ENCODE data around the gene FOXK1.

Gene FOXK1

GRCh38 chr7:4650433-4651047 is 31.6 kb upstream of the FOXK1 start:
- Histone ChIP-seq H3K4me2 (ENCODE audit: low read length) (no peak overlapping the region), H3K9me3 (replicated peaks; ENCODE audit: low read length) (no peaks in the 10 kb centered on the region), H3K4me3 (ENCODE audit: low read length) (no peak overlapping the region), H3K36me3 (ENCODE audit: insufficient read depth, low read length) (no peaks in the 10 kb centered on the region), H3K27me3 (ENCODE audit: control insufficient read depth, insufficient read depth, low read length) (no peaks in the 10 kb centered on the region), H3K4me1 (ENCODE audit: control insufficient read depth, insufficient read depth, low read length) (no peaks in the 10 kb centered on the region), H3K9ac (ENCODE audit: low read depth, low read length) (no peak overlapping the region)

GRCh38 chr7:4653771-4654170 is 28.3 kb upstream of the FOXK1 start:
- no peak overlapping the region for H3K4me3 ChIP-seq (ENCODE audit: low read length)
- no peaks in the 10 kb centered on the region for H3K9me3 ChIP-seq (replicated peaks; ENCODE audit: low read length)
- H3K4me1 ChIP-seq (ENCODE audit: control insufficient read depth, insufficient read depth, low read length) = no peaks in the 10 kb centered on the region
- no peak overlapping the region for H3K4me2 ChIP-seq (ENCODE audit: low read length)
- H3K27me3 ChIP-seq (ENCODE audit: control insufficient read depth, insufficient read depth, low read length) = no peaks in the 10 kb centered on the region
- no peak overlapping the region for H3K9ac ChIP-seq (ENCODE audit: low read depth, low read length)
- H3K36me3 ChIP-seq (ENCODE audit: insufficient read depth, low read length) = no peaks in the 10 kb centered on the region

GRCh38 chr7:4655311-4655710 is 26.8 kb upstream of the FOXK1 start:
- Histone ChIP-seq H3K4me3 (ENCODE audit: low read length) (no peak overlapping the region), H3K4me1 (ENCODE audit: control insufficient read depth, insufficient read depth, low read length) (no peaks in the 10 kb centered on the region), H3K9ac (ENCODE audit: low read depth, low read length) (no peak overlapping the region), H3K27me3 (ENCODE audit: control insufficient read depth, insufficient read depth, low read length) (no peaks in the 10 kb centered on the region), H3K36me3 (ENCODE audit: insufficient read depth, low read length) (no peaks in the 10 kb centered on the region), H3K4me2 (ENCODE audit: low read length) (no peak overlapping the region), H3K9me3 (replicated peaks; ENCODE audit: low read length) (no peaks in the 10 kb centered on the region)

GRCh38 chr7:4655896-4656295 is 26.2 kb upstream of the FOXK1 start:
- H3K4me1 ChIP-seq (ENCODE audit: control insufficient read depth, insufficient read depth, low read length) = no peaks in the 10 kb centered on the region
- no peaks in the 10 kb centered on the region for H3K9me3 ChIP-seq (replicated peaks; ENCODE audit: low read length)
- no peak overlapping the region for H3K9ac ChIP-seq (ENCODE audit: low read depth, low read length)

GRCh38 chr7:4657640-4658417 is 24.3 kb upstream of the FOXK1 start:
- Histone ChIP-seq H3K9ac (ENCODE audit: low read depth, low read length) (no peak overlapping the region), H3K27me3 (ENCODE audit: control insufficient read depth, insufficient read depth, low read length) (no peaks in the 10 kb centered on the region), H3K36me3 (ENCODE audit: insufficient read depth, low read length) (no peaks in the 10 kb centered on the region), H3K4me2 (ENCODE audit: low read length) (no peak overlapping the region), H3K9me3 (replicated peaks; ENCODE audit: low read length) (no peaks in the 10 kb centered on the region), H3K4me3 (ENCODE audit: low read length) (no peak overlapping the region), H3K4me1 (ENCODE audit: control insufficient read depth, insufficient read depth, low read length) (peaks cover 8% of the 10 kb centered on the region)

More at GRCh38 chr7:4655896-4656295, 26.2 kb upstream of the FOXK1 start:
- Histone ChIP-seq H3K4me2 (ENCODE audit: low read length) (no peak overlapping the region), H3K27me3 (ENCODE audit: control insufficient read depth, insufficient read depth, low read length) (no peaks in the 10 kb centered on the region), H3K36me3 (ENCODE audit: insufficient read depth, low read length) (no peaks in the 10 kb centered on the region), H3K4me3 (ENCODE audit: low read length) (no peak overlapping the region)

- Histone ChIP-seq H3K36me3 (ENCODE audit: insufficient read depth, low read length) (no peaks in the 10 kb centered on the region), H3K9ac (ENCODE audit: low read depth, low read length) (no peak overlapping the region), H3K27me3 (ENCODE audit: control insufficient read depth, insufficient read depth, low read length) (no peaks in the 10 kb centered on the region), H3K4me2 (ENCODE audit: low read length) (no peak overlapping the region), H3K4me1 (ENCODE audit: control insufficient read depth, insufficient read depth, low read length) (peaks cover 8% of the 10 kb centered on the region), H3K9me3 (replicated peaks; ENCODE audit: low read length) (no peaks in the 10 kb centered on the region), H3K4me3 (ENCODE audit: low read length) (no peak overlapping the region)
Observed at GRCh38 chr7:4659551-4660286, 22.4 kb upstream of the FOXK1 start.

- H3K36me3 ChIP-seq (ENCODE audit: insufficient read depth, low read length) = no peaks in the 10 kb centered on the region
- no peaks in the 10 kb centered on the region for H3K27me3 ChIP-seq (ENCODE audit: control insufficient read depth, insufficient read depth, low read length)
- H3K9ac ChIP-seq (ENCODE audit: low read depth, low read length) = no peak overlapping the region
- H3K9me3 ChIP-seq (replicated peaks; ENCODE audit: low read length) = no peaks in the 10 kb centered on the region
- peak overlapping the region; percentile 54 for H3K4me2 ChIP-seq (ENCODE audit: low read length)
- H3K4me1 ChIP-seq (ENCODE audit: control insufficient read depth, insufficient read depth, low read length) = peaks cover 24% of the 10 kb centered on the region
- H3K4me3 ChIP-seq (ENCODE audit: low read length) = no peak overlapping the region
Observed at GRCh38 chr7:4661871-4662270, 20.2 kb upstream of the FOXK1 start.

GRCh38 chr7:4663239-4664018 is 18.7 kb upstream of the FOXK1 start:
- Histone ChIP-seq H3K9ac (ENCODE audit: low read depth, low read length) (no peak overlapping the region), H3K4me3 (ENCODE audit: low read length) (no peak overlapping the region), H3K36me3 (ENCODE audit: insufficient read depth, low read length) (no peaks in the 10 kb centered on the region), H3K4me2 (ENCODE audit: low read length) (no peak overlapping the region), H3K4me1 (ENCODE audit: control insufficient read depth, insufficient read depth, low read length) (peaks cover 34% of the 10 kb centered on the region), H3K27me3 (ENCODE audit: control insufficient read depth, insufficient read depth, low read length) (no peaks in the 10 kb centered on the region), H3K9me3 (replicated peaks; ENCODE audit: low read length) (no peaks in the 10 kb centered on the region)

GRCh38 chr7:4665661-4666060 is 16.4 kb upstream of the FOXK1 start:
- Histone ChIP-seq H3K4me3 (ENCODE audit: low read length) (peak overlapping the region; percentile 12), H3K27me3 (ENCODE audit: control insufficient read depth, insufficient read depth, low read length) (no peaks in the 10 kb centered on the region), H3K9ac (ENCODE audit: low read depth, low read length) (peak overlapping the region; percentile 61), H3K9me3 (replicated peaks; ENCODE audit: low read length) (no peaks in the 10 kb centered on the region), H3K36me3 (ENCODE audit: insufficient read depth, low read length) (no peaks in the 10 kb centered on the region), H3K4me2 (ENCODE audit: low read length) (peak overlapping the region; percentile 41), H3K4me1 (ENCODE audit: control insufficient read depth, insufficient read depth, low read length) (peaks cover 38% of the 10 kb centered on the region)

- Histone ChIP-seq H3K36me3 (ENCODE audit: insufficient read depth, low read length) (no peaks in the 10 kb centered on the region), H3K9me3 (replicated peaks; ENCODE audit: low read length) (no peaks in the 10 kb centered on the region), H3K9ac (ENCODE audit: low read depth, low read length) (peak overlapping the region; percentile 49), H3K4me2 (ENCODE audit: low read length) (peak overlapping the region; percentile 63), H3K4me3 (ENCODE audit: low read length) (peak overlapping the region; percentile 9), H3K4me1 (ENCODE audit: control insufficient read depth, insufficient read depth, low read length) (peaks cover 30% of the 10 kb centered on the region), H3K27me3 (ENCODE audit: control insufficient read depth, insufficient read depth, low read length) (no peaks in the 10 kb centered on the region)
Observed at GRCh38 chr7:4667776-4668509, 14.2 kb upstream of the FOXK1 start.

- Histone ChIP-seq H3K4me2 (ENCODE audit: low read length) (peak overlapping the region; percentile 63), H3K4me3 (ENCODE audit: low read length) (no peak overlapping the region), H3K9me3 (replicated peaks; ENCODE audit: low read length) (no peaks in the 10 kb centered on the region), H3K27me3 (ENCODE audit: control insufficient read depth, insufficient read depth, low read length) (no peaks in the 10 kb centered on the region), H3K4me1 (ENCODE audit: control insufficient read depth, insufficient read depth, low read length) (peaks cover 30% of the 10 kb centered on the region), H3K36me3 (ENCODE audit: insufficient read depth, low read length) (no peaks in the 10 kb centered on the region), H3K9ac (ENCODE audit: low read depth, low read length) (peak overlapping the region; percentile 49)
Observed at GRCh38 chr7:4668510-4668847, 13.6 kb upstream of the FOXK1 start.
